Stomach (tissue), 9 donors: ENCODE data around the gene TNNI3K. TPM values are rescaled to one million over a fixed set of nuclear protein-coding genes. Genes with fewer than 3 reads are reported as not detected.

Experiments used
- DNase-seq, 2 donors: peaks; one replicate each; pipeline versions ENCODE4 v3.0.0 to v3.0.0-alpha.2; 2013 to 2019
- H3K27ac ChIP-seq, 5 donors: fragments of 200-600 bp in 4 of 5; sonication (generic) in 4 of 5; one replicate each; pipeline ENCODE4 v1.5.1; 2013 to 2019; ENCODE audit warnings: mild to moderate bottlenecking in 1 of 5, moderate library complexity in 1 of 5
- H3K27me3 ChIP-seq, 3 donors: fragments of 200-600 bp; sonication (generic); one replicate each; pipeline ENCODE4 v1.5.1; 2017 to 2019; ENCODE audit warnings: mixed run types in 1 of 3
- H3K36me3 ChIP-seq, 4 donors: fragments of 200-600 bp; sonication (generic); 1 replicate in 3 of 4; 2 replicates in 1 of 4; pipeline ENCODE4 v1.5.1; 2016 to 2019
- H3K4me1 ChIP-seq, 4 donors: fragments of 200-600 bp; sonication (generic); one replicate each; pipeline ENCODE4 v1.5.1; 2016 to 2019
- H3K4me3 ChIP-seq, 4 donors: fragments of 200-600 bp; sonication (generic) in 3 of 4; one replicate each; pipeline ENCODE4 v1.5.1; 2016 to 2019; ENCODE audit warnings: mild to moderate bottlenecking in 1 of 4
- H3K9me3 ChIP-seq, 4 donors: fragments of 200-600 bp; sonication (generic); one replicate each; pipeline ENCODE4 v1.5.1; 2016 to 2019
- CTCF ChIP-seq, 7 experiments: fragments of 450-650 bp in 4 of 7; fragments of 200-600 bp in 3 of 7; sonication (generic) in 3 of 7; IDR thresholded peaks; one replicate each; pipeline ENCODE4 v1.5.1; 2016 to 2019; ENCODE audit warnings: antibody characterized with exemption in 7 of 7, control low read depth in 2 of 7, mild to moderate bottlenecking in 1 of 7
- EP300 ChIP-seq: sonication (generic); formaldehyde crosslinking; IDR thresholded peaks from one replicate; pipeline ENCODE4 v1.6.1; 2017; ENCODE audit warnings: antibody characterized with exemption
- POLR2A ChIP-seq, 4 donors: fragments of 450-650 bp; IDR thresholded peaks; one replicate each; pipeline ENCODE4 v1.6.1; 2016; ENCODE audit warnings: antibody characterized with exemption in 4 of 4, control low read depth in 2 of 4, mild to moderate bottlenecking in 1 of 4, moderate library complexity in 1 of 4
- POLR2AphosphoS5 ChIP-seq, 3 donors: sonication (generic); formaldehyde crosslinking; IDR thresholded peaks; one replicate each; pipeline ENCODE4 v1.6.1; 2016; ENCODE audit warnings: antibody characterized with exemption in 3 of 3
- WGBS, 5 donors: extraction: QIAGEN DNeasy Blood & Tissue Kit in 3 of 5; methylation state at CpG; one replicate each; pipeline versions ENCODE4 v1.1.5 to v1.1.7; 2013 to 2018; 5-methylcytosine and 5-hydroxymethylcytosine counted together
- intact Hi-C: fragments of 100-400 bp; cut with DNase I; formaldehyde crosslinking; loops from one replicate; pipeline ENCODE4 v1.15.1; 2023; ENCODE audit warnings: low total_unique reads
- polyA plus RNA-seq, 3 donors: library from polyadenylated mRNA; stranded (reverse); fragments of 200-250 nt; gene quantifications; one replicate each; pipeline ENCODE4 v1.2.3, GENCODE V29; 2013
- total RNA-seq, 5 donors: library from RNA; depleted of rRNA; stranded (reverse); fragments of >200 nt; gene quantifications; one replicate each; pipeline versions ENCODE4 v1.1.0 to v1.2.3, GENCODE V29; 2014 to 2016
- donor health status: healthy with polysubstance abuse.
- donor health status: Bipolar disorder and iron deficiency.
- donor health status: healthy.

Gene TNNI3K
- total and polyA plus RNA-seq, 8 donors, result 0.25 to 7.0 (median 1.7) TPM; not detected in 4

GRCh38 chr1:74396933-74397332 is 161.7 kb downstream of the TNNI3K start:
- DNase-seq, result peak in 1 of 2 donors; percentile 56
- WGBS, 5 donors, result 14 to 34% (median 19%) methylated on average over 4 of the region's 4 CpGs
- H3K4me1 ChIP-seq, result peaks cover 0 to 38% (median 3%) of the 10 kb centered on the region in 4 donors
- H3K27ac ChIP-seq, result peak overlapping the region in 4 of 5 donors; percentile 12 to 33 (median 26)
- H3K4me3 ChIP-seq, result no peak overlapping the region
- H3K36me3 ChIP-seq, result no peaks in the 10 kb centered on the region
- H3K27me3 ChIP-seq, result no peaks in the 10 kb centered on the region
- H3K9me3 ChIP-seq, result no peaks in the 10 kb centered on the region
- no peak for TF ChIP-seq POLR2A (IDR thresholded peaks at IDR 0.05)
- no peak for TF ChIP-seq EP300
- TF ChIP-seq CTCF (IDR thresholded peaks at IDR 0.05), result no peak
- no peak for TF ChIP-seq POLR2AphosphoS5 (IDR thresholded peaks at IDR 0.05)
- intact Hi-C loops, result no loop called here

GRCh38 chr1:74399249-74399648 is 164.1 kb downstream of the TNNI3K start:
- Histone ChIP-seq H3K4me3 (no peak overlapping the region), H3K9me3 (peaks cover 0 to 5% (median 0%) of the 10 kb centered on the region in 4 donors), H3K27me3 (no peaks in the 10 kb centered on the region), H3K27ac (no peak overlapping the region), H3K4me1 (peaks cover 0 to 30% (median 3%) of the 10 kb centered on the region in 4 donors), H3K36me3 (no peaks in the 10 kb centered on the region)
- TF ChIP-seq EP300 (no peak), CTCF (IDR thresholded peaks at IDR 0.05) (no peak)
- intact Hi-C loops, result no loop called here
- WGBS, 5 donors, result 82 to 91% (median 84%) methylated on average over 5 of the region's 5 CpGs
- no peak for DNase-seq

GRCh38 chr1:74402873-74403272 is 167.7 kb downstream of the TNNI3K start:
- intact Hi-C loops, result no loop called here
- Histone ChIP-seq H3K4me3 (no peak overlapping the region), H3K27ac (no peak overlapping the region), H3K4me1 (no peaks in the 10 kb centered on the region), H3K27me3 (no peaks in the 10 kb centered on the region), H3K36me3 (no peaks in the 10 kb centered on the region), H3K9me3 (peaks cover 0 to 5% (median 0%) of the 10 kb centered on the region in 4 donors)
- WGBS, 5 donors, result 77 to 91% (median 88%) methylated on average over 1 of the region's 1 CpG
- DNase-seq, result no peak
- no peak for TF ChIP-seq CTCF (IDR thresholded peaks at IDR 0.05)
- no peak for TF ChIP-seq POLR2A (IDR thresholded peaks at IDR 0.05)
- no peak for TF ChIP-seq EP300
- TF ChIP-seq POLR2AphosphoS5 (IDR thresholded peaks at IDR 0.05), result no peak

- intact Hi-C loops, result no loop called here
Observed at GRCh38 chr1:74403606-74404005, 168.4 kb downstream of the TNNI3K start.

More at GRCh38 chr1:74403606-74404005, 168.4 kb downstream of the TNNI3K start:
- H3K4me1 ChIP-seq, result no peaks in the 10 kb centered on the region
- peaks cover 0 to 5% (median 0%) of the 10 kb centered on the region in 4 donors for H3K9me3 ChIP-seq
- H3K36me3 ChIP-seq, result no peaks in the 10 kb centered on the region
- DNase-seq, result no peak
- H3K27ac ChIP-seq, result no peak overlapping the region
- H3K27me3 ChIP-seq, result no peaks in the 10 kb centered on the region
- no peak for TF ChIP-seq CTCF (IDR thresholded peaks at IDR 0.05)
- no peak for TF ChIP-seq POLR2A (IDR thresholded peaks at IDR 0.05)
- no peak for TF ChIP-seq POLR2AphosphoS5 (IDR thresholded peaks at IDR 0.05)
- TF ChIP-seq EP300, result no peak
- WGBS, 5 donors, result 85 to 97% (median 95%) methylated on average over 1 of the region's 1 CpG
- H3K4me3 ChIP-seq, result no peak overlapping the region
